Adrenal gland (tissue), 12 donors: Measurements from ENCODE around the gene LRRC74A. TPM values are rescaled to one million over a fixed set of nuclear protein-coding genes. Genes with fewer than 3 reads are reported as not detected.

Experiments used
- DNase-seq, 7 donors: peaks; one replicate each; pipeline ENCODE4 v3.0.0-alpha.2; 2019 to 2020
- H3K27ac ChIP-seq, 5 donors: fragments of 200-600 bp; sonication (generic) in 4 of 5; 1 replicate in 3 of 5; 2 replicates in 2 of 5; pipeline versions ENCODE4 v1.5.1 to v1.8.0; 2016 to 2020; ENCODE audit warnings: mild to moderate bottlenecking in 1 of 5
- H3K27me3 ChIP-seq: fragments of 200-600 bp; 2 replicates; pipeline ENCODE4 v1.8.0; 2021
- H3K36me3 ChIP-seq, 2 donors: fragments of 200-600 bp; replicated peaks in 1 of 2; 1 replicate in 1 of 2; 2 replicates in 1 of 2; pipeline versions ENCODE4 v1.5.1 to v1.8.0; 2018 to 2022
- H3K4me1 ChIP-seq, 2 donors: fragments of 200-600 bp; replicated peaks in 1 of 2; 1 replicate in 1 of 2; 2 replicates in 1 of 2; pipeline versions ENCODE4 v1.5.1 to v1.8.0; 2018 to 2021
- H3K4me3 ChIP-seq, 4 donors: fragments of 200-600 bp; sonication (generic) in 3 of 4; one replicate each; pipeline ENCODE4 v1.5.1; 2016 to 2018
- H3K9me3 ChIP-seq, 3 donors: fragments of 200-600 bp; sonication (generic) in 1 of 3; replicated peaks in 1 of 3; 1 replicate in 2 of 3; 2 replicates in 1 of 3; pipeline versions ENCODE4 v1.5.1 to v1.8.0; 2016 to 2021
- CTCF ChIP-seq, 6 experiments: fragments of 450-650 bp in 4 of 6; fragments of 200-600 bp in 2 of 6; sonication (generic) in 1 of 6; IDR thresholded peaks; 1 replicate in 5 of 6; 2 replicates in 1 of 6; pipeline versions ENCODE4 v1.5.1 to v1.8.0; 2016 to 2021; ENCODE audit warnings: antibody characterized with exemption in 6 of 6, mild to moderate bottlenecking in 2 of 6, moderate library complexity in 1 of 6
- POLR2A ChIP-seq, 2 donors: fragments of 450-650 bp; IDR thresholded peaks; one replicate each; pipeline ENCODE4 v1.6.1; 2017; ENCODE audit warnings: antibody characterized with exemption in 2 of 2, mild to moderate bottlenecking in 2 of 2, moderate library complexity in 1 of 2
- WGBS, 4 donors: extraction: QIAGEN DNeasy Blood & Tissue Kit in 2 of 4; methylation state at CpG; one replicate each; pipeline versions ENCODE4 v1.1.5 to v1.1.7; 2013 to 2017; 5-methylcytosine and 5-hydroxymethylcytosine counted together
- intact Hi-C, 2 donors: fragments of 100-400 bp; cut with DNase I; formaldehyde crosslinking; loops; one replicate each; pipeline versions ENCODE4 v1.14.1 to v1.15.0; 2022 to 2023
- polyA plus RNA-seq, 3 donors: library from polyadenylated mRNA; stranded (reverse); fragments of 200-250 nt in 2 of 3; fragments of 350-450 nt in 1 of 3; fragmentation: Illumina TruSeq in 1 of 3; extraction: RNeasy Lipid Tissue Mini Kit (QIAGEN cat#74804) in 1 of 3; gene quantifications; one replicate each; pipeline ENCODE4 v1.2.3, GENCODE V29; 2013 to 2014
- total RNA-seq, 9 donors: library from RNA; depleted of rRNA in 4 of 9; stranded (reverse); fragments of >200 nt in 4 of 9; fragments of 120-200 nt in 1 of 9; fragmentation: NEBNext Ultra II Directional in 1 of 9; extraction: Animal tissue kit (Norgen Biotek cat#: 25700) in 1 of 9; gene quantifications; one replicate each; pipeline versions ENCODE4 v1.1.0 to v1.2.4, GENCODE V29; 2013 to 2023
- donor health status: healthy with polysubstance abuse.
- donor health status: Bipolar disorder and iron deficiency.
- donor health status: DM: yes; HTN: yes; CAD: no.
- donor health status: DM: no; HTN: no; CAD: no.
- donor health status: DM: no; HTN: no; CAD: no.
- donor health status: DM: yes; HTN: yes; CAD: no.

LRRC74A gene
- total and polyA plus RNA-seq, 12 donors, result not detected

GRCh38 chr14:76904740-76905569 lies 78.7 kb downstream of the LRRC74A start:
- Histone ChIP-seq H3K4me3 (no peak overlapping the region), H3K27ac (peak overlapping the region in 4 of 5 donors; percentile 19 to 91 (median 68)), H3K9me3 (no peaks in the 10 kb centered on the region), H3K36me3 (no peaks in the 10 kb centered on the region), H3K27me3 (no peaks in the 10 kb centered on the region), H3K4me1 (peaks cover 5 to 15% of the 10 kb centered on the region in 2 donors)
- peak in 6 of 7 donors; percentile 59 to 89 (median 78) for DNase-seq
- intact Hi-C loops, result no loop called here
- TF ChIP-seq CTCF (IDR thresholded peaks at IDR 0.05) (no peak), POLR2A (IDR thresholded peaks at IDR 0.05) (no peak)
- WGBS, 4 donors, result 43 to 55% (median 51%) methylated on average over 14 of the region's 14 CpGs

- Histone ChIP-seq H3K36me3 (no peaks in the 10 kb centered on the region), H3K9me3 (no peaks in the 10 kb centered on the region), H3K4me1 (peaks cover 12 to 24% of the 10 kb centered on the region in 2 donors), H3K27me3 (no peaks in the 10 kb centered on the region), H3K27ac (no peak overlapping the region), H3K4me3 (no peak overlapping the region)
- DNase-seq, result peak in 2 of 7 donors; percentile 41 to 53
- WGBS, 4 donors, result 65 to 92% (median 78%) methylated on average over 3 of the region's 3 CpGs
- intact Hi-C loops, result no loop called here
- TF ChIP-seq CTCF (IDR thresholded peaks at IDR 0.05), result no peak
- no peak for TF ChIP-seq POLR2A (IDR thresholded peaks at IDR 0.05)
These were observed 82.6 kb downstream of the LRRC74A start for GRCh38 chr14:76908834-76909233.

GRCh38 chr14:76909266-76909665 lies 83.1 kb downstream of the LRRC74A start:
- no peak for TF ChIP-seq POLR2A (IDR thresholded peaks at IDR 0.05)
- no peak for TF ChIP-seq CTCF (IDR thresholded peaks at IDR 0.05)
- Histone ChIP-seq H3K4me1 (peaks cover 12 to 21% of the 10 kb centered on the region in 2 donors), H3K4me3 (no peak overlapping the region), H3K9me3 (no peaks in the 10 kb centered on the region), H3K27ac (no peak overlapping the region), H3K36me3 (no peaks in the 10 kb centered on the region), H3K27me3 (no peaks in the 10 kb centered on the region)
- 73 to 91% (median 80%) methylated on average over 2 of the region's 2 CpGs for WGBS, 4 donors
- intact Hi-C loops, result no loop called here
- DNase-seq, result no peak

GRCh38 chr14:76910371-76910890 lies 84.2 kb downstream of the LRRC74A start:
- peak in 1 of 7 donors; percentile 19 for DNase-seq
- H3K27me3 ChIP-seq, result no peaks in the 10 kb centered on the region
- H3K4me1 ChIP-seq, result peaks cover 7 to 10% of the 10 kb centered on the region in 2 donors
- H3K4me3 ChIP-seq, result no peak overlapping the region
- intact Hi-C loops, result loop anchor here (5.0 kb wide), 4 partner anchors 47 to 157 kb away; partner anchors contain the start of gene IRF2BPL (in 1 of the 2)
- WGBS, 4 donors, result 45 to 79% (median 77%) methylated on average over 3 to 4 of the region's 4 CpGs
- no peaks in the 10 kb centered on the region for H3K9me3 ChIP-seq
- H3K36me3 ChIP-seq, result no peaks in the 10 kb centered on the region
- H3K27ac ChIP-seq, result no peak overlapping the region
- TF ChIP-seq CTCF (IDR thresholded peaks at IDR 0.05) (no peak), POLR2A (IDR thresholded peaks at IDR 0.05) (no peak)
